Activated CD4-positive, alpha-beta T cell treated with anti-CD3 and anti-CD28 coated beads, Interleukin-2, Interleukin-4, amounts not matched to agents 100 ng/mL and 50 ng/mL, durations not matched to agents 16 hours and 8 hours (primary cell): ENCODE data around the gene NUTM2A.
"Not testable (repeated sequence)": the region's sequence is repeated elsewhere in the genome, so short reads cannot be mapped to it uniquely, and the experiment has no call there.

Experiments
- DNase-seq: peaks from one replicate; pipeline ENCODE4 v3.0.0-alpha.2; 2020; ENCODE audit warnings: low spot score

NUTM2A gene

GRCh38 chr10:87247335-87247734, 22.1 kb downstream of the NUTM2A start:
- DNase-seq, result not testable (repeated sequence)

- peak; percentile 1 for DNase-seq
Observed at GRCh38 chr10:87248818-87249353, 23.6 kb downstream of the NUTM2A start.

- not testable (repeated sequence) for DNase-seq
Observed at GRCh38 chr10:87280749-87281392, 55.6 kb downstream of the NUTM2A start.
